Head of caudate nucleus (tissue), 42 donors: ENCODE data around the gene TDRD10.

ENCODE experiments used
- DNase-seq, 42 donors: peaks; one replicate each; pipeline versions ENCODE4 v3.0.0 to v3.0.0-alpha.2; 2020 to 2021; ENCODE audit warnings: mixed read lengths in 7 of 42
- intact Hi-C: fragments of 100-400 bp; cut with DNase I; formaldehyde crosslinking; loops from one replicate; pipeline ENCODE4 v1.15.0; 2022

The TDRD10 gene

DNA sequence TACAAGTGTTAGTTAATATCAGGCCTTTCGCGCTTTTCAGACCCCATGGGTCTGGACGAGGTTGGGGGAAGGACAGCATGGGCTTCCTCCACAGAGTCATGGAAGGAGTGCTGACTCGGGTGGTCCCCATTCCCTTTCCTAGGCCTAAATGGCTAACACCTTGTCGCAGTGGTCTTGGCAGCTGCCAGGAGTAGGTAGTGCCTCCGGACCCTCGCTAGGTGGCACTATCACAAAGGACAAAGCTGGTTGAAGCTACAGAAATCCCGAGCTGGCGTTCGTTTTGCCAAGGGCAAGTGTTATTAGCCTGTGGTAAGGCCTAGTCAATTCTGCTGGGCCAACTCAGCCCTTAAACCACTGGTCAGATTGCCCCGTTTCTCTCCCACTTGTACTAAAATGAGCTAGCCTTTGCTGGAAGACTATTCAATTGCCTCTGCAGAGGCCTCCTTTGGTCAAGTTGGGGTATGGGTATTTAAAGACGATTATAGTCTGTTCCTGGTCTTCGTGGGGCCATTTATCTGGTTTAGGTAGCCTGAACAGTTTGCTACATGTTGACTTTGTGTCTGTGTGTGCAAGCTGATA, 57.5 kb downstream of the TDRD10 start:
- intact Hi-C loops, result loop anchor here (5.0 kb wide), 5 partner anchors 48 to 378 kb away; partner anchors contain the start of genes ADAR, KCNN3, PMVK and UBAP2L
- DNase-seq, result peak; percentile 77 to 97 (median 92)

DNA sequence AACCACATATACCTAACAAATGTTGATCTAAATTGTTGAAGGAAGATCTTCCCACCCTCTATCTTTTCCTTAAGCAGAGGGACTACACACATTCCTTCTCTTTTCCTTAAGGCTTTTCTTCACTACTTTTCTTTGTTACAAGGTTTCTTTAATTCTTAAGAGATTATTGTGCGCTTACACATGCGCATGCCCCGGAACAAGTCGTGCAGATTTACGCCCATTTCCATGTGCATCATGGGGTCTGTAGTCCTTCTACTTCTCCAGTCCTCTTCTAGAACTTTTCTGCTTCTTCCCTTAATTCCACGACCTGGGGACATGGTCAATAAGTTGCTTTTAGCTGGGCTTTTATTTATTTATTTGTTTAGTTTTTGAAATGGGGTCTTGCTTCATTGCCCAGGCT, 63.9 kb downstream of the TDRD10 start:
- intact Hi-C loops, result no loop called here
- DNase-seq, result no peak

DNA sequence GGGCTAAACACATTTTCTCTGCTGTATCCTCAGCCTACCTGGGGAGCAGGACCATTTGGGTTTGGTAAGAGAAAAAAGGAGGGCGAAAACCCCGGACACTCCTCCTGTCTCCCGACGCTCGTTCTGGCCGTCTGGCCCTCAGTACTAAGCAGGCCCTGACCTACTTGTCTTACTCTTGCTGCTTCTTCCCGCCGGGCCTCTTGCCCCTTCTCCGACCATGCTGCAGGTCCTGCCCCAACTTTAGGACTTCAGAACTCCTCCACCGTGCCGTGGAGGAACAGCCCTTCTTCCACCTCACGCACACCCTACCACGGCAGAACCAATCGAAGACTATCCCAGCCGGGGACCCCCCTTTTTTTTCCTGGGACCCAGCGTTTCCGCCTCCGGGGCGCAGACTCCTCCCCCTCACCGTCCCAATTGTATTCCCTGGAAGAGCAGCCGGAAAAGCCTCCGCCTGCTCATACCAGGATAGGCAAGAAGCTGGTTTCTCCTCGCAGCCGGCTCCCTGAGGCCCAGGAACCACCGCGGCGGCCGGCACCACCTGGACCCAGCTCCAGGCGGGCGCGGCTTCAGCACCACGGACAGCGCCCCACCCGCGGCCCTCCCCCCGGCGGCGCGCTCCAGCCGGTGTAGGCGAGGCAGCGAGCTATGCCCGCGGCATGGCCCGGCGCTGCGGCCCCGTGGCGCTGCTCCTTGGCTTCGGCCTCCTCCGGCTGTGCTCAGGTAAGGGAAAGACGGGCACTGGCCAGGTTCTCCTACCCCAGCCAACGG, 65.6 kb downstream of the TDRD10 start, which contains the start of gene CHRNB2:
TSS of gene CHRNB2 (plus strand) at position 393 of the 771 bp plus-strand sequence. CDS start at position 660, 267 bp downstream.
- peak; percentile 32 to 86 (median 71) for DNase-seq
- intact Hi-C loops, result no loop called here

DNA sequence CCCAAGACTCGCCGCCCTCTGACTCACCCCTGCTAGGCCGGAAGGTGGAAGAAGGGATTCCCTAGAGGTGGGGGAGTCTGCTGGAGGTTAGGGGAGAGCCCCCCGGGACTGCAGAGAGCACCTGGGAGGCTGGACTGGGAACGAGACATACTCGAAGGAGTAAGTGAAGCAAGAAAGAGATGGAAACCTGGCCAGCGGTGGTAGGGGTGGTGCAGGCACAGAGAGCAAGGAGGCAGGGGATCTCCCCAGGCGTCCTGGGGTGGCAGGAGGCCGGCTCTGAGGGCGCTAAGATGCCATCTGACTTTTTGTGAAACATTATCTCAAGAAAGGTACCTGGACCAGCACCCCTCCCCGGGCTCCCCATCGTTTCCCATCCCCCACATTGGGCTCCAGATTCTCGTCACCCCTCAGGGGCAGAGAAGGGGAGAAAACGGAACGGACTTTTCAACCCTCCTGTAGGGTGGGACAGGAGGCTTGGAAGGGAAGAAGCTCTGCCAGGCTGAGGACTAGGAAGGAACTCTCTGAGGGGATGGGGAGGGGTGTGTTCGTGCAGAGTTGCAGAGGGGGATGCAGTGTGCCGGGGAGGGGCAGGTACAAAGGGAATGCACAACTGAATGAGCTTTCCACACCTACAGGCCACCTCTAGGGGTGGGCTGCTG, 66.3 kb downstream of the TDRD10 start:
- intact Hi-C loops, result no loop called here
- no peak for DNase-seq

DNA sequence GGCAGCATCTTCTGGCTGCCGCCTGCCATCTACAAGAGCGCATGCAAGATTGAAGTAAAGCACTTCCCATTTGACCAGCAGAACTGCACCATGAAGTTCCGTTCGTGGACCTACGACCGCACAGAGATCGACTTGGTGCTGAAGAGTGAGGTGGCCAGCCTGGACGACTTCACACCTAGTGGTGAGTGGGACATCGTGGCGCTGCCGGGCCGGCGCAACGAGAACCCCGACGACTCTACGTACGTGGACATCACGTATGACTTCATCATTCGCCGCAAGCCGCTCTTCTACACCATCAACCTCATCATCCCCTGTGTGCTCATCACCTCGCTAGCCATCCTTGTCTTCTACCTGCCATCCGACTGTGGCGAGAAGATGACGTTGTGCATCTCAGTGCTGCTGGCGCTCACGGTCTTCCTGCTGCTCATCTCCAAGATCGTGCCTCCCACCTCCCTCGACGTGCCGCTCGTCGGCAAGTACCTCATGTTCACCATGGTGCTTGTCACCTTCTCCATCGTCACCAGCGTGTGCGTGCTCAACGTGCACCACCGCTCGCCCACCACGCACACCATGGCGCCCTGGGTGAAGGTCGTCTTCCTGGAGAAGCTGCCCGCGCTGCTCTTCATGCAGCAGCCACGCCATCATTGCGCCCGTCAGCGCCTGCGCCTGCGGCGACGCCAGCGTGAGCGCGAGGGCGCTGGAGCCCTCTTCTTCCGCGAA, 69.4 kb downstream of the TDRD10 start:
- no peak for DNase-seq
- intact Hi-C loops, result no loop called here

DNA sequence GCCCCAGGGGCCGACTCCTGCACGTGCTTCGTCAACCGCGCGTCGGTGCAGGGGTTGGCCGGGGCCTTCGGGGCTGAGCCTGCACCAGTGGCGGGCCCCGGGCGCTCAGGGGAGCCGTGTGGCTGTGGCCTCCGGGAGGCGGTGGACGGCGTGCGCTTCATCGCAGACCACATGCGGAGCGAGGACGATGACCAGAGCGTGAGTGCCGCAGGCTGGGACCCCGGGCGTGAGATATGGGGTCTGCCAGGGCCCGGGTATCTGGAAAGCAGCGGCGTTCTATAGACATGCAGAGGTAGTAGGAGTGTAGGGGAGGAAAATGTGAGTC, 69.9 kb downstream of the TDRD10 start:
- DNase-seq, result no peak
- intact Hi-C loops, result no loop called here

DNA sequence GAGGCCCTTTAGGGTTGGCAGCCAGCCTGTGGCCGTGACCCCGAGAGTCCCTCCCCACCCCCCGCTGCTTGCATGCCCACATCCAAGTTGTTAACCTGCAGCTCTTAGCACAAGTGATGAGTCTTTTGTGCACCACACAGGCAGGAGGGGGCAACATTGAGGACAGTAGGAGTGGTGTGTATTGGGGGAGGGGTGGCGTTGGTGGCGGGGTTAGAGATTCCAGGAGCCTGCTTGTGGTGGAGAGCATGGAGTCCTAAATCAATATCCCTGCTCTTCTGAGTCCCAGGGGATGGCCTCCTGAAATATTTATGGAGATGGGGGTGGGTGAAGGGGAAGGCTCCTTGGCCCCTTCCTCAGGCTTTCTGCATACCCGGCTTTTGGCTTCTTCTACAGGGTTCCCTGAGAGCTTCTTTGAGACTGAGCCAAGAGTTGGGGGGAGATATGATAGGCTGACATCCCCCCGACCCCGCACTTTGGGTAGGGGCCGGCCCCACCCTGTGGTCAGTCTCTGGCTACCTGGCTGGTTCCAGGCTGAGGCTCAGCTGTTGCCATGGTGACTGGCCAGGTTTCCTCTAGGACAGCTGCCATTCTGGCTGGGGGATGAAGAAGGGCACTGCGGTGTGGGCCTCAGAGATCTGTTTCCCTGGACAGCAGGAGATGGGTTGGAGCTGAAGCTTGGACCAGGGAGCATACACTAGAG, 70.6 kb downstream of the TDRD10 start:
- DNase-seq, result no peak
- intact Hi-C loops, result no loop called here

DNA sequence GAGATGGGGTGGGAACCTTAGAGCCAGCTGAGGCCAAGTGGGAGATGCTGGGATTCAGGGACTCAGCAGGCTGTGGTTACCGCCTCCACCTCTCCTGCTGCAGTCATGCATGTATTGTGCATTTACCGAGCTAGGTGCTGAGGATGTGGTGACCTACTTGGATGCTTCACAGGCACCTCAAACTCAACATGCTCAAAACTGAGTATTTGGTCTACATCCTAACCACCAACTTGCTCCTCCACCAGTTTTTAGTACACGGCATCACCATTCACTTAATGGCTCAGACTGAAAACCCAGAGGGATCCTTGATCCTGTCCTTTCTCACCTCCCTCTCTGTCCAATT, 71.1 kb downstream of the TDRD10 start:
- peak in 20 of 42 donors; percentile 37 to 84 (median 56) for DNase-seq
- intact Hi-C loops, result no loop called here

DNA sequence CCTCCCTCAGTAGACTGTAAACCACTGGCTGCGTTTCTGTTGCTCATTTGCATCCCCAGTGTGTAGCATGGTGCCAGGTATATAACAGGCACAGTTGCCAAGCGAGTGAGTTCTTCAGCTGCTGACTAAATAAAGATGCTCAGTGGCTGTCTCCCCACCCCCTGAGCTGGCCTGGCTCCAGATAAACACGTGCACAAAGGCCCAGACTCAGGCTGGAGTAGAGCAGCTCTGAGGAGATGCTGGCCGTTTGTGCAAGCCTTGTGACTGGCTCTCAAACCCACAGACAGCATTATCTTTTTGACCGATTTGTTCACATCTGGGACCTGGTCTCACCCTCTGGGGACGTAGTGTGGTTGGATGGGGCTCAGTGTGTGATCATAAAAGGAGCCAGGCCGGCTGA, 72.7 kb downstream of the TDRD10 start:
- intact Hi-C loops, result no loop called here
- peak in 3 of 42 donors; percentile 30 to 48 (median 41) for DNase-seq

DNA sequence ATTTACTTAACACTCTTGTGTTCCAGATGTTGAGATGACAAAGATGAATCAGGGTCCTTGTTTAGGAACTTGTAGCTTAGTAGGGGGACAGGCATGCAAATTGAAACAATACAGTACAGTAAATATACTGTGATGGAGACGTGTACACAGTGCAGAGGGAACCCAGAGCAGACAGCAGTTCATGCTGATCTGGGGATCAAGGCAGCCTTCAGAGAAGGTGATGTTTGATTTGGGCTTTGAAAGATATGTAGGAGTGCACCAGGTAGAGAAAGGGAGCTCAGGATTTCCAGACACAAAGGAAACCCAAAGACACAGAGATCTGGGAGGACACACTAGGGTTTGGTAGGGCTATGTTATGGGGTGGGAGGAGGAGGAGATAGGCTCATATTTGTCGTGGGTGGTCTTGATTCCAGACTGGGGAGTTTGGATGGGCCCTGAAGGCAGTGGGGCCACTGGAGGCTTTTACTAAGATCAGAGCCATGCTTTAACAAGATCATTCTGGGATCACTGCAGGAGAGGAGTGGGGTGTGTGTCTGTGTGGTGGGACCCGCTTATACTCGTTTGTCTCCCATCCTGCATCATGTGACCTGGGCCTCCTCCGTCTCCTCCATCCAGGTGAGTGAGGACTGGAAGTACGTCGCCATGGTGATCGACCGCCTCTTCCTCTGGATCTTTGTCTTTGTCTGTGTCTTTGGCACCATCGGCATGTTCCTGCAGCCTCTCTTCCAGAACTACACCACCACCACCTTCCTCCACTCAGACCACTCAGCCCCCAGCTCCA, 73.3 kb downstream of the TDRD10 start:
- intact Hi-C loops, result no loop called here
- DNase-seq, result peak in 39 of 42 donors; percentile 31 to 88 (median 65)

DNA sequence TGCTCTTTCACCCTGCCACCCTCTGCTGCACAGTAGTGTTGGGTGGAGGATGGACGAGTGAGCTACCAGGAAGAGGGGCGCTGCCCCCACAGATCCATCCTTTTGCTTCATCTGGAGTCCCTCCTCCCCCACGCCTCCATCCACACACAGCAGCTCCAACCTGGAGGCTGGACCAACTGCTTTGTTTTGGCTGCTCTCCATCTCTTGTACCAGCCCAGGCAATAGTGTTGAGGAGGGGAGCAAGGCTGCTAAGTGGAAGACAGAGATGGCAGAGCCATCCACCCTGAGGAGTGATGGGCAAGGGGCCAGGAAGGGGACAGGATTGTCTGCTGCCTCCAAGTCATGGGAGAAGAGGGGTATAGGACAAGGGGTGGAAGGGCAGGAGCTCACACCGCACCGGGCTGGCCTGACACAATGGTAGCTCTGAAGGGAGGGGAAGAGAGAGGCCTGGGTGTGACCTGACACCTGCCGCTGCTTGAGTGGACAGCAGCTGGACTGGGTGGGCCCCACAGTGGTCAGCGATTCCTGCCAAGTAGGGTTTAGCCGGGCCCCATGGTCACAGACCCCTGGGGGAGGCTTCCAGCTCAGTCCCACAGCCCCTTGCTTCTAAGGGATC, 74.0 kb downstream of the TDRD10 start:
- DNase-seq, result peak in 1 of 42 donors; percentile 23
- intact Hi-C loops, result no loop called here

DNA sequence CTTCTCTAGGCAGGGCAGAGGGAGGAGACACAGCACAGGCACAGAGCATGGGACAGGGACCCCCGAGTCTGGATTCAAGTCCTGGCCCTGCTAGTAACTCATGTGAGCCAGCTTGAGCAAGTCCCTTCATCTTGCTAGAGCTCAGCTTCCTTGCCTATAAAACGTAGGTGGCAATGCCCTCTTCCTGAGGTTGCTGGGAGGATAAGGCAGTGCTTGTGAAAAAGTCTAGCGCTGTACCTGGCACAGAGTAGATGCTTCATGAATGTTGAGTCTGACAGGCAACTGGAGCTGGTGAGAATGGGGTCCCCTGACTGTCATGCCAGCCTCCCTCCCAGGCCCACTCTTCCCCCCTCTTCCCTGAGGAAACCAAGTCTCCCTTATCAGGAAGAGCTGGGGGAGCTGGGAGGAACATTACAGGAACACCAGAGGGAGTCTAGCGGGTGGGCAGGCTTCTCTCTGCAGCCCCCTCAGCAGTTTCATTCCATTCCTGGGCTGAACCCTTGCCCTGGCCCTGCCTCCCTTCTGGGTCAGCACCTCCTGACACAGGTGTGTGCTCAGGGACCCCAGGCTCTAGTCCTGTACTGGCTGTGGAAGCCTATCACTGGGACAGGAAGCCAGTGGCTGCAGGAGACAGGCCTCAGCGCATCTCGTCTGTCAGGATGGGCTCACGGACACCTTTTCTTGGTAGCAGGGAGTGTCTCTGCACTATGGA, 75.5 kb downstream of the TDRD10 start:
- intact Hi-C loops, result no loop called here
- peak in 5 of 42 donors; percentile 30 to 64 (median 49) for DNase-seq

DNA sequence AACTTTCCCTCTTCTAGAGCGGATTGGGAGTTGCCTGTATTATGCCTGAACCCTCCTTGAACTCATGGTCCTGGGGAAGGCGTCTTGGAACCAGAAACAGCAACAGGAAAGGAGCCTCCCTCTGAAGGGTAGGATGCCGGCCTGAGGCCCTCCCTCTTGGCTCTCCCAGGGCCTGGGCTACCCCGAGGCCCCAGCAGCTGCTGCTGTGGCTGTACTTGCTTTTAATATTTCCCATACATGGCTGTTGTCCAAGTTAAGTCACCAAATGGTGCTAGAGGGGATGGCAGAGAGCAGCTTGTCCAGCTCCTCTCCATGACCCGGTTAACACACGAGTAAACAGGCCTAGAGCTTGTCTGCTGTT, 76.0 kb downstream of the TDRD10 start:
- intact Hi-C loops, result no loop called here
- no peak for DNase-seq

DNA sequence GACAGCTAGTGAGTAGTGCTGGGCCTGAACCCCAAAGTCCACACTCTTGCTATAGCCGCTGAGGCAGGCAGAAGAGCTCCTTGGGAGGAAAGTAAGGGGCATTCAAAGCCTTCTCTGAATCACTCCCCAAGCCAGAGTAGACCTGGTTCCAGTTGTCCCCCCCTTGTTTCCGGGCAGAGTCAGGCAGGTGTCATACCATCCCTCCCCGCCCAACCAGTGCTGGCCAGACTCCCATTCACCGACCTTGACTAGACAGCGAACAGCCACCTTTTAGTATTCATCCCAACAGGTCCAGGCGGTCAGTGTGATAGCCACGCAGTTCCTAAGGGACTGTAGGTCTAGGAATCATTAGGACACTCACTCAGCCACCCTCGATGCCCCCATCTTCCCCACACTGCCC, 77.4 kb downstream of the TDRD10 start:
- no peak for DNase-seq
- intact Hi-C loops, result no loop called here

DNA sequence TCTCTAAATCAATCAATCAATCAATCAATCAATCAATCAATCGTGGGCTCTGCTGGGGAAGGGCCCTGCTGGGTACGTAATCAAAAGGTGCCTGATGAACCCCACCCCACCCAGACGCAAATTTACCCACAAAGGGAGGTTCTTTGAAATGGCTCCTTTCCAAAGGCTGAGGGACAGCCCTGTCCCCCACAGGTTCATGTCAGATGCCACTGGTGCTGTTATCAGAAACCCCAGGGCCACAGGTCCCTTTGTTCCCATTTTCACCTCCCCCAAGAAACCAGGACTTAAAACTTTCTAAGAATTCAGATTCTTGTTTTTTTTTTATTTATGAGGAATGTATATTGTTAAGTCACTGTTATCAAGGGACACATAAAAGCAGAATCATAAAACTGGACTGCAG, 79.7 kb downstream of the TDRD10 start:
- no peak for DNase-seq
- intact Hi-C loops, result no loop called here

DNA sequence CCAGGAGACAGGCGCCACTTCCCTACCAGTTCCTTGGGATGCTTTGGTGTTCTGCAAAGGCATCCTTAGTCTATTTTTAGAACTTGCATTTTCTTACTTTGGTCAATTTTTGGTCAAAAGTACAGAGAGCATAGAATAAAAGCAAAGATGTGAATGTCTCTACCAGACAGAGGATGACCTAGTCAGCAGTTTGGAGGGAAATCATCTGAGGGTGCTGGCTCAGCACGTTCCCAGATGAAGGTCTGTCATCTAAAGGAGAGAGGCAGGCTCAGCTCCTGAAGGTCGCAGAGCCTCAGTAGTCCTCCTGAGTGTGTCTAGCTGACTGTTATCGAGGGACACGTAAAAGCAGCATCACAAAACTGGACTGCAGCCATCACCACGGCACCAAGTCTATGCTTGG, 80.9 kb downstream of the TDRD10 start:
- intact Hi-C loops, result no loop called here
- DNase-seq, result no peak

DNA sequence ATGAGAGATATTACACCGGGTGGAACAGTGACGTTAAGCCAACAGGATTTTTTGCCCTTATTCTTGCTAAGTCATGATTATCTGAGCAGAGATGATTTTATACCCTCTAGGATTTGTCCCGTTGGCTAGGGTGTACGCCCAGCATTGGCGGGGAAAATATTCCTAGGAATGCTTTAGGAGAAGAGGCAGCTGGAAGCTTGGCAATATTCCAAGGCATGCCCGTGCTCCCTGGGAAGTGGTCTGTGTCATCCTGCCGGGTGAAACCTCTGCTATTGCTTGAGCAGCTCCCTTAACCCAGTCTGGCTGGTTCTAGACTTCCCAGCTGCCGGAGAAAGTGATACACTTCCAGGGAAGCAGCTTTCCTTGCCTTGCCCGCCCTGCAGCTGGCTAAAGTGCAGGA, 81.8 kb downstream of the TDRD10 start:
- no peak for DNase-seq

More for the DNA sequence above, 81.8 kb downstream of the TDRD10 start:
- intact Hi-C loops, result no loop called here
